ENCODE results near the gene TRIM50.
"Not testable (repeated sequence)": the region's sequence is repeated elsewhere in the genome, so short reads cannot be mapped to it uniquely, and the experiment has no call there.

Gene TRIM50

GRCh38 chr7:73327922-73328321 lies at the start of gene TRIM50, which contains the start of gene FKBP6:
TSS of gene TRIM50 (minus strand) at chr7:73328082. CDS start at chr7:73324787, 3,295 bp downstream.
TSS of gene FKBP6 (plus strand) at chr7:73328161. CDS start at chr7:73328429, 268 bp downstream.
- not testable (repeated sequence) for DNase-seq (ENCODE audit: low read depth)

- no peak for DNase-seq (ENCODE audit: low read depth)
These were observed 49.0 kb upstream of the TRIM50 start for GRCh38 chr7:73376671-73377412.

DNA sequence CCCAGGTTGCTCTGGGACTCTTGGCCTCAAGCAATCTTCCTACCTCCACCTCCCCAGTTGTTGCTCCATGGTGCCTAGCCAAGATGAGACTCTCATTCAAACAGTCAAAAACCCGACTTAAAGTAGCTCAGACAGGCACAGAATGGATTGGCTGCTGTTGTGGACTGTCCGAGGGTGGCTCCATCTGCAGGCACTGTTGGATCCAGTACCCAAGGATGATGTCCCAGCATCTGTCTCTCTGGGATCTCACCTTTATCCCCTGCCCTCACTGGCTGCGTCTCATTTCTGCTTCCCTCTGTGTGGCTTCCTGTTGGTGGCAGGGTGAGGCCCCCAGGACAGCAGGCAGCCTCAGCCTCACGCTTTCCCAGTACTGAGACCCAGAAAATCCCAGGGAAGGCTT lies 48.4 kb upstream of the TRIM50 start:
- DNase-seq (ENCODE audit: low read depth), result not testable (repeated sequence)

DNA sequence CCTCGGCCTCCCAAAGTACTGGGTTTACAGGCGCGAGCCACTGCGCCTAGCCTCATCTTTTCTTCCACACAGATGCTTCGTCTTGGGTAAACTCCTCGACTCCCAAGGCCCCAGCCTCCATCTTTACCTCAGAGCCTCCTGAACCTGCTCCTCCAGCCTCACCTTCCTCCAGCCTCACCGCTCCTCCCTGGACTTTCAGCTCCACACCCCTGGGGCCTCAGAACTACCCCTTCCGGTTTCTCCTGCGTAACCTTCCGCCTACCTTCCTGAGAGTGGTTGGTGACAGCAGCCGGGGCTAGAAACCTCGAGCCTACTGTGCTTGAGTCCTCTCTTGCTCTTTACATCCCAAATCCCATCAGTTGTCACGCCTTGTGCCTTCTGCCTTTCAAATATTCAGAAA lies 45.9 kb upstream of the TRIM50 start:
- DNase-seq (ENCODE audit: low read depth), result no peak

- no peak for DNase-seq (ENCODE audit: low read depth)
These were observed 41.7 kb upstream of the TRIM50 start for GRCh38 chr7:73369622-73370021.

DNA sequence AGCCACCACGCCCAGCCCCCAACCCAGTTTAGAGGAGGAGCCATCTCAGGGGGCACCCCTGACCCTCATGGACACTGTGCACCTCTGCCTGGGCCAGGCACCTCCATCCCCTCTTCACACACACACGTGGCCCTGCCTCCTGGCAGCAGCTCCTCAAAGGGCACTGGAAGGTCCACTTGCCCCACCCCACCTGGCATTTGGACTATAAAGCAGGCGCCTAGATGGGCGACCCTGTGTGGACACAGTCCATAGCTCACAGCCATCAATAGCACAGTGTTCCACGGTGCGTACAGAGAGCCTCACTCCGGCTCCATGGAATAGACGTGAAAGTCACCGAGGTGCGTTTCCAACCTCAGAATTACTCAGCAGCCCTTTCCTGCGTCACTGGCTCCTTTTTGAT lies 41.1 kb upstream of the TRIM50 start:
- no peak for DNase-seq (ENCODE audit: low read depth)

DNA sequence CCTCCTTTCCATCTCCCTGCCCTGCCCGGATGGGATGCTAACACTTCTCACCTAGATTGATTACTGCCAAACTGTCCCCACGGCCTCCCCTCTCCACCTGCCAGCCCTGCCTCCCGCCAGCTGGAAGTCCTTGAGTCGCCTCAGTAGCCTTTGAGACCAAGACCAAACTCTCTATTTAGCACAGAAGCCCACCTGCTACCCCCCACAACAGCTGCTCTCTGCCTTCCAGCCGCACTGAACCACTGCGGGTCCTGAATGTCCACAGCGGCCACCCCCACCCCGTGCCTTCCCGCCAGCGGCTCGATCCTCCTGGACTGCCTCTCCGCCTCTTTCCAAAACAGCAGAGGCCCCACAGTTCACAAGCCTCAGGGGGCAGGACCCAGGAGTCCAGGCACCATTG lies 39.1 kb upstream of the TRIM50 start:
- no peak for DNase-seq (ENCODE audit: low read depth)

- DNase-seq (ENCODE audit: low read depth), result no peak
These were observed 38.2 kb upstream of the TRIM50 start for GRCh38 chr7:73366127-73366526.

DNA sequence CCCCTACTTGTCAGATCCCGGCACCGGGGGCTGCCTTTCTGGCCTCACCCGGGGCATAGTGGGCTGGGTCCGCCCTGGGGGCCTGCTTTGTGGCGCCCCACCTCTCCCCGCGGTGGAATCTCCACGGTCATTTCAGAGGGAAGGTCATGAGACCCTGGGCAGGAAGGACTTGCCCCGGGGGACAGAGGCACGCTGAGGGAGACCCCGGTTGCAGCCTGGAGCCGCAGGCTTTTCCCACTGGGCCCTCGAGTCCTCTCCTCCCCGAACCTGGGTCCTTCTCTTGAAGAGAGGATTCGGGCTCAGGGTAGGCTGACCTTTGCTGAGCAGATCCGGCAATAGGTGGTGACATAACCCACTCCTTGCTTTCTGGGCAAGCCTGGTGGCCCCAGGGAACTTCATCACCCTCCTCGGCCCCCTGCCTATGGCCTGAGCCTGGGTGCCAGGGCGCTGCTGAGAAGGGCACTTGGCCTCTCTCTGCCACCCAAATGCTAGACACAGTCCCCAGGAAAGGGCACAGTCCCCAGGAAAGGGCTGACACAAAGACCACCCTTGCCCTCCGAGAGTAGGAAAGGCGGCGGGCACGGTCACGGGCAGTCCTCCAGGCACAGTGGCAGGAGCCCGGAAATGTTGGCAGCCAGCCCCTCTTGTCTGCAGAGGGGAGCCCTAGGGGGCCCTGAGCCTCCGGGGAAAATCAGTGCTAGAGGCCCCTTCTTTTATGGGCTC lies 36.3 kb upstream of the TRIM50 start:
- no peak for DNase-seq (ENCODE audit: low read depth)

GRCh38 chr7:73363225-73364005 lies 35.5 kb upstream of the TRIM50 start:
- no peak for DNase-seq (ENCODE audit: low read depth)

DNA sequence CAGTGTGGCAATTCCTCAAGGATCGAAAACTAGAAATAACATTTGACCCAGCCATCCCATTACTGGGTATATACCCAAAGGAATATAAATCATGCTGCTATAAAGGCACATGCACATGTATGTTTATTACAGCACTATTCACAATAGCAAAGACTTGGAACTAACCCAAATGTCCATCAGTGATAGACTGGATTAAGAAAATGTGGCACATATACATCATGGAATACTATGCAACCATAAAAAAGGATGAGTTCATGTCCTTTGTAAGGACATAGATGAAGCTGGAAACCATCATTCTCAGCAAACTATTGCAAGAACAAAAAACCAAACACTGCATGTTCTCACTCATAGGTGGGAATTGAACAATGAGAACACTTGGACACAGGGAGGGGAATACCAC lies 32.7 kb upstream of the TRIM50 start:
- DNase-seq (ENCODE audit: low read depth), result not testable (repeated sequence)

GRCh38 chr7:73359746-73360375 lies 32.0 kb upstream of the TRIM50 start:
- DNase-seq (ENCODE audit: low read depth), result no peak

GRCh38 chr7:73359306-73359705 lies 31.4 kb upstream of the TRIM50 start:
- no peak for DNase-seq (ENCODE audit: low read depth)

DNA sequence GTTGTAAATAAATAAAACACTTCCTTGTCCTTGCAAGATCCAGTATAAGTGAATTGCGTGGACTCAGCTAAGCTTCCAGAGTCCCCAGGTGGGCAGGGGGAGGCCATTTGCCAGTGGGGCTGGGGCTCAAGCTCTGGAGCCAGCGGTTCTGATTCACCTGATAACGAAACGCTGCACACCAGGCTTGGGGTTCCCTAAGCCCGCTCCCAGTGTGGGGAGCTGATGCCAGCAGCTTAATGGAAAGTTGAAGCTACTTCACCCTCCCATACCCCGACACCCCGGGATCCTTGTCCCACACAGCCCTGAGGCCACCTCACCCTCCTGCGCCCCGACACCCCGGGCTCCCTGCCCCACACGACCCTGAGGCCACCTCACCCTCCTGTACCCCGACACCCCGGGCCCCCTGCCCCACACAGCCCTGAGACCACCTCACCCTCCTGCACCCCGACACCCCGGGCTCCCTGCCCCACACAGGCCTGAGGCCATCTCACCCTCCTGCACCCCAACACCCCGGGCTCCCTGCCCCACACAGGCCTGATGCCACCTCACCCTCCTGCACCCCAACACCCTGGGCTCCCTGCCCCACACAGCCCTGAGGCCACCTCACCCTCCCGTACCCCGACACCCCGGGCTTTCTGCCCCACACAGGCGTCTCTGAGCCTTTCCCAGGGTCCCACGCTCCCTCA lies 30.9 kb upstream of the TRIM50 start:
- no peak for DNase-seq (ENCODE audit: low read depth)

DNA sequence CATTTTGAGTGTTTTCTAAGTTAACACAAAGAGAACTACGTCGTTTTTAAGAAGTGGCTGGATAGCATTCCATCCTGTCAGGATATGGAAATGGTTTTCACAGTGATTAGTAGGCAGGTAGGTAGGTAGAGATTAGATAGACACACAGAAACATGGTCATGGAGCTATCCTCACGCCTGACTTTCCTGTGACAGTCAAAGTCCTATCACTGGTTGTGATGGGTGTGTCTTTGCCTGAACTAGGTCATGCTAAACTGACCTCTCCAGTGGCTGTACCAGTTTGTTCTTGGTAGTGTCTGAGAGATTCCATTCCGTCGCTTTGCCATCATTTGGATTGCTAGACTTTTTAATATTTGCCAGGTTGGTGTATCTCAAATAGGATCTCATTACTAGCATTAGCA lies 28.3 kb upstream of the TRIM50 start:
- DNase-seq (ENCODE audit: low read depth), result no peak

GRCh38 chr7:73354821-73355220 lies 26.9 kb upstream of the TRIM50 start:
- no peak for DNase-seq (ENCODE audit: low read depth)

DNA sequence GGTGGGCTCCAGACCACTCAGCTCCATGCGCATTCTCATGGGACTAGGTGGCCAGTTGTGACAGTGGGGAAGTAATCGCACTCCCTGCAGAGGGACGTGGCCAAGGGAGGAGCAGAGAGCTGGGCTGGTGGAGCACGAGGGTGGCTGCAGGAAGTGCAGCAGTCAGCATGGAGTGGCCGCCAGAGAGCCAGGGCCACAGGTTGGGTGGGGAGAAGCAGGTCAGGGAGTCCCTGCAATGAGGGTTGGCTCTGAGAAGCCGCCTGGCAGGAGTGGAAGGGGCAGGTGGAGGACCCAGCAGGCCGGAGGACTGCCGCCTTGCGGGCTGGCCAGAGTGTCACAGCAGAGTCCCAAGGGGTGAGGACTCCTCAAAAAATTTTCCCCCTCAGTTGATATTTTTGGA lies 26.3 kb upstream of the TRIM50 start:
- no peak for DNase-seq (ENCODE audit: low read depth)

DNA sequence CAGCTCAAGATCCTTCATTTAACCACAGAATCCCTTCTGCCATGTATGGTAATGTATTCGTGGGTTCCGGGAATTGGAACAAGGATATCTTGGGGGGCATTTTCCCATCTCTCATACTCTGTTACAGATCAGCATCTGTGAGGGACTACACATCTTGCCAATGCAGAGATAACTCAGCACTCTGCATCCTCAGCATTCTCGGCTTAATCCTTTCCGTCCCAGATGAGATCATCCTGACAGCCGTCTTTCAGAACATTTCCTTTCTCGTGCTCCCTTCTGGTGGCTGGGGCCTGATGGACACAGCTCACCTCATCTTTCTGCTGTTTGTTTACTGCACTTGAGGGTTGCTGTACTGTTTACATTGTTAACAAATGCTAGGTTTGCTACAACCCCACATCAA lies 25.4 kb upstream of the TRIM50 start:
- no peak for DNase-seq (ENCODE audit: low read depth)

DNA sequence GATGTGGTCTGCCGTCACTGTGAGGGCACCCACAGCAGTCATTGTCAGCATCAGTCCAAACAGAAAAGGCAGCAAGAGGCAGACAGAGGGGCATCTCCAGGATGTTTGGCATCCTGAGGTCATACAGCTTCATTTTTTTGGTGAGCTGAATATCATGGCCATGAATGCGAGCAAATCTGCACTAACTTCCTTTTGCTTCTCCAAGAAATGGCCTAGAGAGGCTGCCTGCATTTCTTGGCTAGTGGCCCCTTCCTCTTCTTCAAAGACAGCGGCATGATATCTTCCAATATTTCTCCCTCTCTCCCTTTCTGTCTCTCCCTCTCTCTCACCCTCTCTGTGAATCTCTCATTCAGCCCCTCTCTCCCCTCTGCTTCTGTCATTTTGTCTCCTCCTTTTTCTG lies 24.9 kb upstream of the TRIM50 start:
- no peak for DNase-seq (ENCODE audit: low read depth)

GRCh38 chr7:73351447-73352167 lies 23.7 kb upstream of the TRIM50 start:
- DNase-seq (ENCODE audit: low read depth), result no peak

Measured in stimulated activated CD8-positive, alpha-beta memory T cell treated with anti-CD3 and anti-CD28 coated beads, Interleukin-4, amount 100 ng/mL, for 24 hours (primary cell).